ENCODE data around the gene SPATA3. TPM values are rescaled to one million over a fixed set of nuclear protein-coding genes. Genes with fewer than 3 reads are reported as not detected.

The SPATA3 gene
- total RNA-seq, 1 experiment from 2014 or later, result not detected

DNA sequence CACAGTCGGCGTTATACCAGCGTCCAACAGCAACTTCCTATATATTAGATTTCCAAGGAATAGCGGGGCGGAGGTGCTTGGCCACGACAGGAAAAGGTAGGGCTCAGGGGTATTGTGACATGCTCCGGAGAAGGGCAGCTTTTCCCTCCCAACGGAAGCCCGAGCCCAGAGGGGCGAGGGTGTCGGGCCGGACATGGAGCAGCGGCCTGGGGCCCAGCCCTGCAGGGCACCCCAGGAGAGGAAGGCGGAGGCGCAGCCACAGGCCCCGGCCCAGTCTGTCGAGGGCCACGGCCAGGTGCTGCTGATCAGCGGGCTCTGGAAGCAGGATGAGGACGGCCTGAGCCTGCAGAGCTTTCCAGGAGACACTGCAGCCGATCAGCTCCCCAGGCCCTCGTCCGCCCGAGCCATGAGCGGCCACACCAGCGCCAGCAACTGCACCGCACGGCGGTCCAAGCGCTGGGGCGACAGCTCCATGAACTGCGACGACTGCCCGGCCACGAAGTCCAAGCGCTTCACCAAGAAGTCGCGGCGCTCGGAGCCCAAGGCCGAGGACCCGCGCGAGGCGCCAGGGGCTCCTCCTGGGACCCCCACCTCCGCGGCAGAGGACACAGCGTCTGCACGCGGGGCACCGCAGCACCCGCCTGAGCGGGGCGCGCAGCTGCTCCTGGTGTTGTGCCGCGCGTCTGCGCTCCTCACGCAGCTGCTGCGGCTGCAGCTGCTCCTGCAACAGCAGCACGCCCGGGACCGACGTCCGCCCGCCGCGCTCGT, 5.6 kb upstream of the SPATA3 start:
- Histone ChIP-seq H3K4me1 (ENCODE audit: insufficient read depth, low read length) (peaks cover 5% of the 10 kb centered on the region), H4K20me1 (ENCODE audit: low read length) (no peaks in the 10 kb centered on the region), H3K9me3 (ENCODE audit: low read length) (no peaks in the 10 kb centered on the region), H3K79me2 (ENCODE audit: low read length) (no peaks in the 10 kb centered on the region), H3K4me3 (ENCODE audit: low read length) (no peak overlapping the region), H3K27ac (ENCODE audit: low read length) (no peak overlapping the region), H3K36me3 (ENCODE audit: low read depth, low read length) (no peaks in the 10 kb centered on the region), H2AFZ (ENCODE audit: low read length) (no peak overlapping the region), H3K4me2 (ENCODE audit: low read length) (no peak overlapping the region), H3K9me2 (replicated peaks; ENCODE audit: low read length) (no peaks in the 10 kb centered on the region), H3K9ac (ENCODE audit: low read length) (no peak overlapping the region), H3F3A (ENCODE audit: low read length, unreplicated experiment) (no peaks in the 10 kb centered on the region), H3K27me3 (ENCODE audit: low read length) (no peaks in the 10 kb centered on the region; the same call in 1 of the 2 replicates)
- no TSS peak for BruUV-seq (replicated peaks)
- ChIA-PET POLR2A (ENCODE audit: unreplicated experiment) (no interaction called here), CTCF (no interaction called here)
- TF ChIP-seq CTCF (conservative IDR thresholded peaks at IDR 0.05; ENCODE audit: low read depth, low read length), result no peak
- no peak for TF ChIP-seq EZH2 (IDR thresholded peaks at IDR 0.05; ENCODE audit: low read length, unreplicated experiment)
- no peak for TF ChIP-seq EZH2phosphoT487 (IDR thresholded peaks at IDR 0.05; ENCODE audit: borderline replicate concordance, low read length)
- DNase-seq (no peak), ATAC-seq (no peak)
- intact Hi-C loops (cut with micrococcal nuclease), result no loop called here

GRCh38 chr2:230990899-230991150, 5.1 kb upstream of the SPATA3 start:
- H3K9me3 ChIP-seq (ENCODE audit: low read length), result no peaks in the 10 kb centered on the region
- H2AFZ ChIP-seq (ENCODE audit: low read length), result no peak overlapping the region
- intact Hi-C loops (cut with micrococcal nuclease), result no loop called here
- DNase-seq (no peak), ATAC-seq (no peak)
- peaks cover 5% of the 10 kb centered on the region for H3K4me1 ChIP-seq (ENCODE audit: insufficient read depth, low read length)
- H3K4me3 ChIP-seq (ENCODE audit: low read length), result no peak overlapping the region
- H3K27me3 ChIP-seq (ENCODE audit: low read length), result no peaks in the 10 kb centered on the region; the same call in 1 of the 2 replicates
- H3K79me2 ChIP-seq (ENCODE audit: low read length), result no peaks in the 10 kb centered on the region
- H3K36me3 ChIP-seq (ENCODE audit: low read depth, low read length), result no peaks in the 10 kb centered on the region
- POLR2A ChIA-PET (ENCODE audit: unreplicated experiment), result no interaction called here
- no peak for TF ChIP-seq CTCF (conservative IDR thresholded peaks at IDR 0.05; ENCODE audit: low read depth, low read length)
- TF ChIP-seq EZH2phosphoT487 (IDR thresholded peaks at IDR 0.05; ENCODE audit: borderline replicate concordance, low read length), result no peak
- TF ChIP-seq EZH2 (IDR thresholded peaks at IDR 0.05; ENCODE audit: low read length, unreplicated experiment), result no peak
- H3K27ac ChIP-seq (ENCODE audit: low read length), result no peak overlapping the region
- no peak overlapping the region for H3K9ac ChIP-seq (ENCODE audit: low read length)
- H3K4me2 ChIP-seq (ENCODE audit: low read length), result no peak overlapping the region
- H3K9me2 ChIP-seq (replicated peaks; ENCODE audit: low read length), result no peaks in the 10 kb centered on the region
- no peaks in the 10 kb centered on the region for H4K20me1 ChIP-seq (ENCODE audit: low read length)
- no TSS peak for BruUV-seq (replicated peaks)
- CTCF ChIA-PET, result no interaction called here
- H3F3A ChIP-seq (ENCODE audit: low read length, unreplicated experiment), result no peaks in the 10 kb centered on the region

- TF ChIP-seq EZH2phosphoT487 (IDR thresholded peaks at IDR 0.05; ENCODE audit: borderline replicate concordance, low read length) (no peak), CTCF (conservative IDR thresholded peaks at IDR 0.05; ENCODE audit: low read depth, low read length) (no peak), EZH2 (IDR thresholded peaks at IDR 0.05; ENCODE audit: low read length, unreplicated experiment) (no peak)
- H3K27me3 ChIP-seq (ENCODE audit: low read length), result no peaks in the 10 kb centered on the region; the same call in 1 of the 2 replicates
- H3K4me3 ChIP-seq (ENCODE audit: low read length), result no peak overlapping the region
- no peaks in the 10 kb centered on the region for H3F3A ChIP-seq (ENCODE audit: low read length, unreplicated experiment)
- H3K4me1 ChIP-seq (ENCODE audit: insufficient read depth, low read length), result peaks cover 4% of the 10 kb centered on the region
- no peaks in the 10 kb centered on the region for H4K20me1 ChIP-seq (ENCODE audit: low read length)
- POLR2A ChIA-PET (ENCODE audit: unreplicated experiment), result no interaction called here
- no peak overlapping the region for H3K9ac ChIP-seq (ENCODE audit: low read length)
- no TSS peak for BruUV-seq (replicated peaks)
- H3K4me2 ChIP-seq (ENCODE audit: low read length), result no peak overlapping the region
- ATAC-seq (no peak), DNase-seq (no peak)
- CTCF ChIA-PET, result interaction anchor here (0.6 kb wide), 1 partner anchor 61 kb away, joined by 5 read pairs; no protein-coding TSS in a partner anchor
- intact Hi-C loops (cut with micrococcal nuclease), result no loop called here
- no peak overlapping the region for H2AFZ ChIP-seq (ENCODE audit: low read length)
- no peaks in the 10 kb centered on the region for H3K36me3 ChIP-seq (ENCODE audit: low read depth, low read length)
- no peak overlapping the region for H3K27ac ChIP-seq (ENCODE audit: low read length)
- H3K79me2 ChIP-seq (ENCODE audit: low read length), result no peaks in the 10 kb centered on the region
- no peaks in the 10 kb centered on the region for H3K9me3 ChIP-seq (ENCODE audit: low read length)
- H3K9me2 ChIP-seq (replicated peaks; ENCODE audit: low read length), result no peaks in the 10 kb centered on the region
Observed at GRCh38 chr2:230991598-230991997, 4.3 kb upstream of the SPATA3 start.

Data from PC-3 (cell line).